Suprapubic skin (tissue), 4 donors: ENCODE measurements around the gene SPINK1.

Experiments used
- CTCF ChIP-seq, 2 donors: fragments of 200-600 bp in 1 of 2; fragments of 450-650 bp in 1 of 2; sonication (generic) in 1 of 2; IDR thresholded peaks; one replicate each; pipeline ENCODE4 v1.5.1; 2016 to 2019; ENCODE audit warnings: antibody characterized with exemption in 2 of 2, mild to moderate bottlenecking in 1 of 2, moderate library complexity in 1 of 2
- POLR2A ChIP-seq, 2 donors: fragments of 450-650 bp; IDR thresholded peaks; one replicate each; pipeline ENCODE4 v1.6.1; 2017; ENCODE audit warnings: antibody characterized with exemption in 2 of 2, mild to moderate bottlenecking in 2 of 2, moderate library complexity in 2 of 2
- POLR2AphosphoS5 ChIP-seq, 3 donors: sonication (generic); formaldehyde crosslinking; IDR thresholded peaks; one replicate each; pipeline ENCODE4 v1.6.1; 2017; ENCODE audit warnings: antibody characterized with exemption in 3 of 3

- TF ChIP-seq POLR2A (IDR thresholded peaks at IDR 0.05) (no peak), CTCF (IDR thresholded peaks at IDR 0.05) (no peak), POLR2AphosphoS5 (IDR thresholded peaks at IDR 0.05) (no peak)
Measured at GRCh38 chr5:147856801-147857200, 25.3 kb upstream of the SPINK1 start.
